Thyroid gland (tissue), 4 donors: ENCODE data around the gene CBLIF.

Experiments used
- CTCF ChIP-seq, 6 experiments: fragments of 200-600 bp in 3 of 6; fragments of 450-650 bp in 3 of 6; sonication (generic) in 3 of 6; IDR thresholded peaks; one replicate each; pipeline ENCODE4 v1.5.1; 2016 to 2019; ENCODE audit warnings: antibody characterized with exemption in 6 of 6, mild to moderate bottlenecking in 2 of 6, inconsistent platforms in 1 of 6, moderate library complexity in 1 of 6
- POLR2A ChIP-seq, 2 donors: fragments of 450-650 bp; IDR thresholded peaks; one replicate each; pipeline ENCODE4 v1.6.1; 2017; ENCODE audit warnings: antibody characterized with exemption in 2 of 2, mild to moderate bottlenecking in 2 of 2, moderate library complexity in 1 of 2

- no peak for TF ChIP-seq POLR2A (IDR thresholded peaks at IDR 0.05)
- TF ChIP-seq CTCF (IDR thresholded peaks at IDR 0.05), result no peak
These were observed 31.9 kb downstream of the CBLIF start for GRCh38 chr11:59813364-59813763.
